Mononuclear cell (primary cell): ENCODE measurements around the gene BHLHA15. TPM values are rescaled to one million over a fixed set of nuclear protein-coding genes. Genes with fewer than 3 reads are reported as not detected.
A peak's percentile ranks its signal among the peaks of the same experiment; 100 is the strongest.

Source experiments
- H3K27me3 ChIP-seq: 2 replicates; pipeline ENCODE4 v1.6.0; 2011; ENCODE audit warnings: low read length, control low read depth; ENCODE audit not compliant: insufficient read depth
- H3K4me1 ChIP-seq: 2 replicates; pipeline ENCODE4 v1.5.1; 2011; ENCODE audit warnings: mild to moderate bottlenecking, low read length, control low read depth; ENCODE audit not compliant: insufficient read depth
- H3K4me3 ChIP-seq: 2 replicates; pipeline ENCODE4 v1.5.1; 2011; ENCODE audit warnings: mild to moderate bottlenecking, low read length, moderate library complexity
- H3K9me3 ChIP-seq: 2 replicates; pipeline ENCODE4 v1.5.1; 2011; ENCODE audit warnings: low read depth, mild to moderate bottlenecking, control low read depth, low read length
- total RNA-seq: library from RNA; depleted of rRNA; stranded (reverse); fragments of >200 nt; gene quantifications from one replicate; pipeline ENCODE4 v1.2.3, GENCODE V29; 2012

Gene BHLHA15
- total RNA-seq, 1 donor, result not detected

DNA sequence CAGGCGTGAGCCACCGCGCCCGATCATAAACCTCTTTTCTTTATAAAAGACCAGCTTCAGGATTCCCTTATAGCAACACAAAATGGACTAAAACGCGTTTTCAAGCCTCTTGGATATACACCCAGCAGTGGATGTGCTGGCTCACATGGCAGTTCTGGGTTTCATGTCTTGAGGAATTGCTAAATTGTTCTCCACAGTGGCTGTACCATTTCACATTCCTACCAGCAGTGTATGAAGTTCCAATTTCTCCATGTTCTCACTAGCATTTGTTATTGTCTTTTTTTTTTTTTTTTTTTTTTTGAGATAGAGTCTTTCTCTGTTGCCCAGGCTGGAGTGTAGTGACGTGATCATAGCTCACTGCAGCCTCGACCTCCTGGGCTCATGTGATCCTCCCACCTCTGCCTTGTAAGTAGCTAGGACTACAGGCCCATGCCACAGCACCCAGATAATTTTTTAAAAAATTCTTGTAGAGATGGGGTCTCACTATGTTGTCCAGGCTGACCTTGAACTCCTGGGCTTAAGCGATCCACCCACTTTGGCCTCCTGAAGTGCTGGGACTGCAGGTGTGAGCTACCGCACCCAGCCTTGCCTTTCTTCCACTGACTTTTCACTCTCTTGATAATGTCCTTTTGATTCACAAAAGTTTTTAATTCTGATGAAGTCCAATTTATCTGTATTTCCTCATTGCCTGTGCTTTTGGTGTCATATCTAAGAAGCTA, 23.3 kb downstream of the BHLHA15 start:
- Histone ChIP-seq H3K9me3 (no peaks in the 10 kb centered on the region), H3K4me3 (no peak overlapping the region), H3K27me3 (no peaks in the 10 kb centered on the region), H3K4me1 (no peaks in the 10 kb centered on the region)

DNA sequence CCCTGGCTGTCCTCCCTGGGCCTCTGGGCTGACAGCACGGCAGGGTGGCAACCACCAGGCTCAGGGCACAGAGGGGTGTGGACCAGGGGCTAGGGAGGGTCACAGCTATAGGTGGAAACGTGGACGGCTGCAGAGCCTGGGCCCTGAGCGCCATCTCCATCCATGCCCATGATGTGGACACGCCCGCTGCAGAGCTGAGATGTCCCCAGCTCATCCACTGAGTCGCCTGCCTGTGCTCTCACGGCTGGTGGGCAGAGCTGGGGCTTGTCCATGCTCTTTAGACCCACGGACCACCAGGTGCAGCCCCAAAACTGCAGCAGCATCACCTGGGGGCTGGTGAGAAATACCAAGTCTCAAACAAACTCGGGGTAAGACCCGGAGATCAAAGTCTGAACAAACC, 24.7 kb downstream of the BHLHA15 start:
- Histone ChIP-seq H3K4me3 (no peak overlapping the region), H3K9me3 (no peaks in the 10 kb centered on the region), H3K27me3 (no peaks in the 10 kb centered on the region), H3K4me1 (no peaks in the 10 kb centered on the region)

DNA sequence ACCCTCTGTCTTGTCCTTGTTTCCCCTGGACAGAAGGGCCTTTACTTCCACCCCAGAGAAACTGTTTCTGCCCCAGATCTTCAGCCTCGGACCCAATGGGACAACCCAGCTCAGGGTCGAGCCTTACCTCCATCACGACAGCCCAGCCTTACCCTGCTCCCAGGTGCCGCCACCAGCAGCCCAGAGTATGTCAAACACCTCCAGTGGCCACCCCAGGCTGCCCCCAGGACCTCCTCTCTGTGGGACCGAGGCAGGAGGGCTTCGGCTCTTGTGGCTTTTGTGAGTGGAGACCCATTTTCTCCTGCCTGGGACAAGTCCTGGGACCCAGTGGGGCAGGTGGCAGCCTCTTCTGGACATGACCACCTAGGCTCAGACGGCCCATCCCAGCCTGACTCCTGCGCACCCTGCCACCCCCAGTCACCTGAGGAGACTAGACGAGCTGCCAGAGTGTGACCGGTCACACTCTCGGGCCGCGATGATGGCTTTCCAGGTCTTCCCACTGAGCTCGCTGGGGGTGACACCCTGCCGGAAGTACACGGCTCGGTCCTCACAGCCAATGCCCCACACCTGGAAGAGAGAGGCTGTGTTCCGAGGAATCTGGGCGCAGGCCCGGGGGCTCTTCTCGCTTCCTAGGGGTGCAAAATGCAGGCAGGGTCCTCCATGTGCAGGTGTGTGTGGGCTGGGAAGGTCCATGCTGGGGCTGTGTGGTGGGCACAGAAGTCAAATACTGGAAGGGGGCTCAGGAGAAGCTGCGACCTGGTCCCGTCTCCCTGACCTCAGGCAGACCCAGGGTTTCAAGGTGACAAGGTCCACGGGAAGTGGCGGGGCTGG, 25.3 kb downstream of the BHLHA15 start:
- Histone ChIP-seq H3K27me3 (no peaks in the 10 kb centered on the region), H3K4me1 (no peaks in the 10 kb centered on the region), H3K4me3 (no peak overlapping the region), H3K9me3 (no peaks in the 10 kb centered on the region)

DNA sequence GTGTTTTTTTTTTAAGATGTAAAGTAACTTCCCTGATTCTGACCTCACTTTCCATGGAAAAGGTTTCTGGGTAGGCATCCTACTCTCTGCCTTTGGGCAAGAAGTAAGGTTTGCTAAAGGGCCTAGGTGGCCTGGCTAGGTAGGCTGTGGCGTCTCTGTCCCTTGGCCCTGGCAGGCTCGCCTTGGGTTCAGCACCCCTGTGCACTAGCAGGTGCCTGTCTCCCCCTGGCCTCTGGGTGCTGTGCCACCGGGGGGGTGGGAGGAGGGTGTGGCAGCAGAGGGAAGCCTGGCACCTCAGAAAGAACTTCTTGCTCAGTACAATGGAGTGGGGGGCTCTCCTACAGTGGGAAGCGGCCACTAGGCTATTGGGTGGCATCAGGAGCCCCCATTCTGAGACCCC, 26.8 kb downstream of the BHLHA15 start:
- no peaks in the 10 kb centered on the region for H3K4me1 ChIP-seq
- H3K27me3 ChIP-seq, result no peaks in the 10 kb centered on the region
- H3K9me3 ChIP-seq, result no peaks in the 10 kb centered on the region
- no peak overlapping the region for H3K4me3 ChIP-seq

DNA sequence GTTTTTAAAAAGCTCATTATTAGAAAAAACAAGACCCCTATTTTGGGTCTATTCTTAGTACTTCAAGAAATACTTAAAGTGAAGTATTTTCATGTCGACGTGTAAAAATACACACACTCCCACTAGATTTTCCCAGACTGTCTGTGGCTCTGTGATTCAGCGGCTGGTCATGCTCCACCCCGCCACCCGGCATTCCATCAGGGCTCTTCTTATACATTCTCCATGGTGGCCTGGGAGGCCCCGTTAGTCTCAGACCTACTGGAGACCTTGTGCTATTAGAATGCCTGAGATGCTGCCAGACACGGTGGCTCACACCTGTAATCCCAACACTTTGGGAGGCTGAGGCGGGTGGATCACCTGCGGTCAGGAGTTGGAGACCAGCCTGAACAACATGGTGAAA, 27.7 kb downstream of the BHLHA15 start:
- H3K9me3 ChIP-seq, result no peaks in the 10 kb centered on the region
- H3K4me3 ChIP-seq, result no peak overlapping the region
- H3K27me3 ChIP-seq, result no peaks in the 10 kb centered on the region
- no peaks in the 10 kb centered on the region for H3K4me1 ChIP-seq

DNA sequence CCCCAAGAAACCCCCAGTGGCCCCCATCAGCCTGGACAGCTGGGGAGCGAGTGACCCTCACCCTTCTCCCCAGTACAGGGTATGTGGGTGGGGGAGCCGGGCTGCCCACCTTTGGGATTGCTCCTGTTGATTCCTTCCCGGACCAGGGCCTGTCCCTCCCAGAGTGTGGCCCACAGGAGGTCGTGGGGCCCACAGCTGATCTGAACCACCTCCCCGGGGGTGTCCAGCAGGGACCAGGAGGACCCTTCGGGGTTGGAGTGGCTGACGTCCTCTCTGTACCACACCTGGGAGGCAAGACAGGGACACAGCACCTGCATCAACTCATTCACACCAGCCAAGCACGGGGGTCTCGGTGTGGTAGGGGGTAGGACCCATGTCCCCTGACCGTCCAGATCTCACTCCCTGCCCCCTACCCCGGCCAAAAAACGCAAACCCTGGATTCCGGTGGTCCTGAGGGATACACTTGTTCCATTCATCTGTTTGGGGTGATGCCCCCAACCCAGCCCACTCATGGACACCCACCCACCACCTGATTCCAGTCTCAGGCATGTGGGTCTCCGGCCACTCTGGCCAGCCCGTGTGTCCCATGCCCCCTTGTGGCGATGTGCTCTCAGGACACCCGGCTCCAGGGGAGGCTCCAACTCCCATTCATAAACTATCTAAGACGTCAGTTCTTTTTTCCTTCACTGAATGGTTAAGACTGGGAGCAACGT, 29.9 kb downstream of the BHLHA15 start:
- Histone ChIP-seq H3K9me3 (no peaks in the 10 kb centered on the region), H3K27me3 (no peaks in the 10 kb centered on the region), H3K4me1 (peaks cover 11% of the 10 kb centered on the region), H3K4me3 (no peak overlapping the region)

DNA sequence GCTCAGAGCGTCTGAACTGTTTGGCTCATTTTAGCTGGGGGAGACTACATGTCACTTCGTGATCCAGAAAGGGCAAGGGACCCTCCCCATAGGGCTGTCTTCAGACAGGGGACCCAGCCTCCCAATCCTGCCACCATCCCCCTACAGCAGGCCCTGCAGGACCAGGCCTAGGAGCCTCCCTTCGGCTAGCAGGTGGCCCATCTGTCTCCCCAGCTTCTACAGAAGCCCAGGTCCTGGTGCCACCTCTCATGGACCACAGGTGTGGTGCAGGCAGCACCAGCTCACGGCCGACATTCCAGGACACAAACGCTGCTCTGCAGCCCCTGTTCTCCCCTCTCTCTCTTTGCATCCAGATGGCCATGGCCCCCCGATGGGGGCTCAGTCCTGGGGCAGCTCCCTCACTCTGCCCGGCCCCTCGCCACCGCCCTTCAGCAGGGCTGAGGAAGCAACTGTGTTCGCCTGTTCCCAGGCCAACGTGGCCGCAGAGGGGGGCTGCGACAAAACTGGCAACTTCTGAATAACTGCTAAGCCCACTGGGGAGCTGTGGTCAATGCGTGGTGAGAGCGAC, 30.5 kb downstream of the BHLHA15 start:
- Histone ChIP-seq H3K27me3 (no peaks in the 10 kb centered on the region), H3K4me1 (peaks cover 17% of the 10 kb centered on the region), H3K4me3 (no peak overlapping the region), H3K9me3 (no peaks in the 10 kb centered on the region)

DNA sequence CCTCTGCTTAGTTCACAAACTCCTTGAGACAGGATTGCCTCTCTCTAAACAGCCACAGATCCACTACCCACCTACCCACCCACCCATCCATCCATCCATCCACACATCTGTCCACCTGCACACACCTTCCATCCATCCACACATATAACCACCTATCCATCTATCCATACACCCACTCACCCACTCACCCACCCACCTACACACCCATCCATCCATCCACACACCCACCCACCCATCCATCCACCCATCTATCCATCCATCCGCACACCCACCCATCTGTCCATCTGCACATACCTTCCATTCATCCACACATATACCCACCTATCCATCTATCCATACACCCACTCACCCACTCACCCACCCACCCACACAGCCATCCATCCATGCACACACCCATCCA, 31.1 kb downstream of the BHLHA15 start:
- H3K9me3 ChIP-seq, result no peaks in the 10 kb centered on the region
- H3K27me3 ChIP-seq, result no peaks in the 10 kb centered on the region
- no peak overlapping the region for H3K4me3 ChIP-seq
- peaks cover 18% of the 10 kb centered on the region for H3K4me1 ChIP-seq

DNA sequence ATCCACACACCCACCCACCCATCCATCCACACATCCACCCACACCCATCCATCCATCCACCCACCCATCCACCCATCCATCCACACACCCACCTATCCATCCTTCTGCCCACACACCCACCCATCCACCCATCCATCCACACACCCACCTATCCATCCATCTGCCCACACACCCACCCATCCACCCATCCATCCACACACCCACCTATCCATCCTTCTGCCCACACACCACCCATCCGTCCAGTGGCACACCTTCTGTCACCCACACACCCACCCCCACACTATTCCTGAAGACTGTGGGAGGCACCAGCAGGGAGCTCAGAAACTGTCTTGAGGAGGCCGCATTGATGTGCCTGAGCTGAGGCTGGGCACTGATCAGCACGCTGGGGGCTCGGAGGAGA, 31.7 kb downstream of the BHLHA15 start:
- Histone ChIP-seq H3K9me3 (no peaks in the 10 kb centered on the region), H3K27me3 (no peaks in the 10 kb centered on the region), H3K4me1 (peaks cover 24% of the 10 kb centered on the region), H3K4me3 (no peak overlapping the region)

DNA sequence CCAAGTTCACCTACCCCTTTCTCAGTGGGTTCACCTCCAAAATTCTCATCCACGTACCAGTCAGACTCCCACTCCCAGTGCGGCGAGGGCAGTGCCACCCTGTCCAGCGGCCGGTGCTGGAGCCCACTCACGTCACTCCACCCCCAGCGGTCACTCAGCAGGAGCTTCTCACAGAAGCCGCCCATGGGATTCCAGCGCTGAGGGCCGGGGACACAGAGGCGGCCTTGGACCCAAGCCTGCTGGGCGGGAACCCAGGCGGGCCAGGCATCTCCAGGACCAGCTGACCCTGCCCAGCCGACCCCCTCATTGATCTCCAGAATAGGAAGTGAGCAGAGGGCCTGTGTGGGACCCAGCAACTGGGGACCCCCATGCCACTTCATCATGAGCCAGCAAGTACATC, 33.6 kb downstream of the BHLHA15 start:
- no peaks in the 10 kb centered on the region for H3K27me3 ChIP-seq
- H3K9me3 ChIP-seq, result no peaks in the 10 kb centered on the region
- H3K4me1 ChIP-seq, result peaks cover 44% of the 10 kb centered on the region
- H3K4me3 ChIP-seq, result no peak overlapping the region

DNA sequence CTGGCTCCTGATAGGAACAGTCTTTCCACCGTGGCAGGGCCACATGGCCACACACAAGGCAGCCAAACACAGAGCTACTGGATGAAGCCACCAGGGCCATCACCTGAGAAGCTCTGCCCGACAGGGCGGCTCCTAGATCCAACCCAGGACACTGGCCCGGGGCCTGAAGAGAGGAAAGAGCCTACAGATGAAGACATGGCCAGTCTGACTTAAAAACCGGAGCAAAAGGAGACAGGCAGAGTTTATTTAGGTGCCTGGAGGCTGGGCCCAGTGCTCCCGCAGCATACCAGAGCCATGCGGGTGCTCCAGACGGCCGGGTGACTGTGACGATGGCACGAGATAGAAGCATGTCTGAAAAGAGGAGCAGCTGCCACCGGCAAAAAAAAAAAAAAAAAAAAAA, 36.9 kb downstream of the BHLHA15 start:
- no peak overlapping the region for H3K4me3 ChIP-seq
- H3K27me3 ChIP-seq, result no peaks in the 10 kb centered on the region
- H3K4me1 ChIP-seq, result peaks cover 71% of the 10 kb centered on the region
- H3K9me3 ChIP-seq, result no peaks in the 10 kb centered on the region

DNA sequence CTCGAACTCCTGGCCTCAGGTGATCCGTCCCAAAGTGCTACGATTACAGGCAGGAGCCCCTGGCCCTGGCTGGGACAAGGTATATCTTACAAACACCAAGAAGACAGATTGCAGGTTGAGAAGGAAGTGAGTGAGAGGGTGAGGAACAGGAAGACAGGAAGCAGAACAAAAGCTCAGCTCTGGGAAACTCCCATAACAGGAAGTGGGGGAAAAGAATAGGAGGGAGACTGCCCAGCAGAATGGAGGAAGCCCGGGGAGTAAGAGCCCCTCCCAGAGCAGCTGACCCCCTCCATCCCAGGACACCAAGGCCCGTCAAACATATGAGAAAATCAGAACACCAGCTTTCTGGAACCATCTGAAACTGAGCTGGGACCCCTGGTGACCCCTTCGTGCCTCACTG, 37.9 kb downstream of the BHLHA15 start:
- H3K4me3 ChIP-seq, result no peak overlapping the region
- H3K4me1 ChIP-seq, result peaks cover 75% of the 10 kb centered on the region
- no peaks in the 10 kb centered on the region for H3K9me3 ChIP-seq
- no peaks in the 10 kb centered on the region for H3K27me3 ChIP-seq

DNA sequence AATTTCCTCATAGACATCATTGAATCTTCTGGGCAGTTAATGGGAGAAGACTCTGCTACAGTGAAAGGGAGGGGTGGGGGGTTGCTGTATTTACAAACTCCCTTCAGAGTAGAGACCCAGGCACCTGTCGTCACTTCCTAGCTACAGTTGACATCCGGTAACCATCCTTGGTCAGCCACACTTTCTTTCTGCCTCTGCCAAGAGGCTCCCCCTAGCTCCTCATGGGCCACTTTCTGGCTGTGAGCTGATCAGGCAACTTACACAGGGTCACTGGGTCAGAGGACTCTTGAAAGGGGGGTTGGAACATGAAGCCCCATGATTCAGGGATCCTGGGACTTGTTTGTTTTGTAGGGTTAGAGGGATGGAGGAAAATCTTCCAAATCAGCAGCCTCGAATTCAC, 39.5 kb downstream of the BHLHA15 start:
- Histone ChIP-seq H3K4me1 (peaks cover 72% of the 10 kb centered on the region), H3K4me3 (peak overlapping the region; percentile 78), H3K27me3 (no peaks in the 10 kb centered on the region), H3K9me3 (no peaks in the 10 kb centered on the region)

DNA sequence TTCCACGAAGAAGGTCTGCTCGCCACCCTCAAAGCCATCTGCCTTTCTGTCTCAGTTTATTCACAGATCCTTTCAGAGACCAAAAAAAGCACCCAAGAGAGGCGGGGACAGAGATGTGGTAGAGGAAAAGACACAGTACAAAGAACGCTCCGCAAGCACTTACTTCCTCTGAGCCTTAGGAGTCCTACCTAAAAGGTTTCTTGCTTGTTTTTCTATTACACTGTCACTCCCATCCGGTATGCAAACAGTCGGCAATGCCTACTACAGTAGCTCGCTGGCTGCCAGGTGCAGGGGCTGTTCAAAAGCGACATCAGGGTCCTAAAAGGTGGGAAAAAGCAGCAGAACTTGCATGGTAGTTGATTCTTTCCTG, 40.0 kb downstream of the BHLHA15 start:
- Histone ChIP-seq H3K4me1 (peaks cover 67% of the 10 kb centered on the region), H3K4me3 (peak overlapping the region; percentile 78), H3K9me3 (no peaks in the 10 kb centered on the region), H3K27me3 (no peaks in the 10 kb centered on the region)
